T-helper 1 cell treated with Interleukin-12 subunit alpha and Interleukin-12 subunit beta and Interleukin-4 antibody, amounts not matched to agents 30 μg/mL and 1 μg/mL, for 36 hours (primary cell): ENCODE results near the gene ZBP1.

Experiments used
- H3K27ac Mint-ChIP-seq: one replicate; pipeline ENCODE4 v1.8.0; 2021; ENCODE audit warnings: mild to moderate bottlenecking, mixed read lengths
- H3K27me3 Mint-ChIP-seq: one replicate; pipeline ENCODE4 v1.8.0; 2021; ENCODE audit warnings: low read depth, mixed read lengths
- H3K36me3 Mint-ChIP-seq: one replicate; pipeline ENCODE4 v1.8.0; 2021; ENCODE audit warnings: low read depth, mixed read lengths
- H3K4me1 Mint-ChIP-seq: one replicate; pipeline ENCODE4 v1.8.0; 2021; ENCODE audit warnings: low read depth, mixed read lengths
- H3K4me3 Mint-ChIP-seq: one replicate; pipeline ENCODE4 v1.8.0; 2021; ENCODE audit warnings: mild to moderate bottlenecking, moderate library complexity, mixed read lengths
- H3K9me3 Mint-ChIP-seq: one replicate; pipeline ENCODE4 v1.8.0; 2021; ENCODE audit warnings: mixed read lengths

Gene ZBP1

DNA sequence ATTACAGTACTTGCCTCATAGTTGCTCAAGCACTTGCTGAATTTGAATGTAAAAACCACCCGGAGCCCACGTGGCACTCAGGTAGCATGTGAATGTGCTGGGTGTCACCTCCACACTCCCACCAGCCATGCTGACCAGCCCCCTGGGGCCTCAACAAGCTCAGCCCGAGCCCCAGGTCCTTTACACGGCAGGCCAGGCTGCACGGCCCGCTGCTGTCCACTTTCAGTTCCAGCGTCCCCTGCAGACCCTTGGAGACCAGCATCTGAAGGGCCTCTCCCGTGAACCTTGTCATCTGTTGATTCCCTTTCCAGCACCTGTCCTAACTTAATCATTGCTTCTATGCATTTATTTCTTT is 33.3 kb upstream of the ZBP1 start:
- Mint-ChIP-seq H3K36me3 (no peaks in the 10 kb centered on the region), H3K4me3 (no peak overlapping the region), H3K9me3 (no peaks in the 10 kb centered on the region), H3K4me1 (peaks cover 11% of the 10 kb centered on the region), H3K27ac (no peak overlapping the region), H3K27me3 (peaks cover 21% of the 10 kb centered on the region)

DNA sequence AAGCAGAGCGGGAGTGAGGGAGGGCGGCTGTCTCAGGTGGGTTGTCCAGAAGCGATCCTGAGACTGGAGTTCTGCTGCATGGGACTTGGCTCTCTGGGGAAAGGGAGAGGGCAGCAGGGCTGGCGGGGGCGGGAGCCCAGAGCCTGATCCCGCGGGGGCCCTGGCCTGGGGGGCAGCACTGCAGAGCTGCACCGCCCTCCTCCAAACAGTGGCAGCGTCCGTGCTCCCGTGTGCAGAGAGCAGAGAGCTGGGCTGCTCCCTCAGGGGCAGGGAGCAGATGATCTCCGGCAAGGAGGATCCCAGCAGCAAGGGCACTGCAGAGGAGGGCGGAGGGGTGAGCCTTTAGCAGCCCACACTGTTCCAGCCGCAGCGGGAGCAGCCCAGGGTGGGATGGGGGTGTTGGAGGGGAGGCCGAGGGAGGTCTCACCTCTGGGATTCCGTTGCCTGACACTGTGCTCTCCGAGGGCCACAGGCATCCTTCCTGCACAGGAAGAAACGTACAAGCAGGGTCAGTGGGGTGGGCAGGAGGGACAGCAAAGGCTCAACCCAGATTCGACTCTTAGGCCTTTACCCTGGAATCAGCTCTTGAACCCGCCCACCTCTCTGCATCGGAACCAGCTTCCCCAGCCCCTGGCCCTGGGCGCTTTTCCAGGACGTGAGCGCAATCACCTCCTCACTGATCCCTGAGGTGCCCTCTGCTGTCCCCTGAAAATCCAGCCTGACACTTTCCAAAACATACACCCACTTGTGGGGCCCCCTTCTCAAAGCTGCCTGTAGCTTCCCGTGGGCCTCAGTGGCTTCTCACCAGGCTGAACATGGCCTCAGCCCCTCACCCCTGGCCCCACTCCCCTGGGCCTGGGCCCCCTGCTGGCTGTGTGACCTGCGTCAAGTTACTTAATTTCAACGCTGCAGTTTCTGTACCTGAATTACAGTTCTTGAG is 32.6 kb upstream of the ZBP1 start:
- Mint-ChIP-seq H3K27me3 (peaks cover 27% of the 10 kb centered on the region), H3K27ac (no peak overlapping the region), H3K4me1 (peaks cover 6% of the 10 kb centered on the region), H3K4me3 (no peak overlapping the region), H3K36me3 (no peaks in the 10 kb centered on the region), H3K9me3 (no peaks in the 10 kb centered on the region)

DNA sequence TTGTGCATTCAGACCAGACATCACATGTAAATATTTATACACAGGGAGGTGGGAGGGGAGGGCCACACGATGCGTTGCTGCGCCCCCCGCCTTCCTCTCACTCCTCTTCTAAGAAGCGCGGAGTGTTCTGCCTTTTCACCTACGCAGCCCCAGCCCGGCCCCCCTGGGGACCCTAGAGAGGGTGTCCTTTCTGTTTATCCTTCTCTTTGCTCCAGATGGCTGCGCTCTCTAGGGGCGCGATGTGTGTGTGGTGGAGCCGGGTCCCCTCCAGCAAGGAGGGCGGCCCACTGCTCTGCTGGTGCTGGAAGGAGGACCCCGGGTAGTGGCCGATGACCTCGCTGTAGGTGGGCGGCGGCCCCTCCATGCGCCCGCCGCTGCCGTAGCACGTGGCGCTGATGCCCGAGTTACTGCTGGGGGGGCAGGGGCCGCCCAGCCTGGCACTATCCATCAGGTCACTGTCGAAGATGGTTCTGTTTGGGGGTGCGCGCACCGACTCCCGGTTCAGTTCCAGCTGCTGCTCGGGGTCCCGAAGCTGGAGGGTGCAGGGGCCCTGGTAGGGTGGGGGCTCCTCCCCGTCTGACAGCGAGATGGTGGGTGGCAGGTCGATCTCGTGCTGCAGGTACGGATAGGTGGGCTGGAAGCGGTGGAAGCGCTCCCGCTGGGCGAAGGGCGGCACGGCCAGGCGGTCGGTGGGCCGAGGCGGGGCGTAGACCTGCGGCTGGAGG is 31.8 kb upstream of the ZBP1 start:
- Mint-ChIP-seq H3K27me3 (peaks cover 32% of the 10 kb centered on the region), H3K4me3 (no peak overlapping the region), H3K9me3 (no peaks in the 10 kb centered on the region), H3K4me1 (peaks cover 4% of the 10 kb centered on the region), H3K27ac (no peak overlapping the region), H3K36me3 (no peaks in the 10 kb centered on the region)

DNA sequence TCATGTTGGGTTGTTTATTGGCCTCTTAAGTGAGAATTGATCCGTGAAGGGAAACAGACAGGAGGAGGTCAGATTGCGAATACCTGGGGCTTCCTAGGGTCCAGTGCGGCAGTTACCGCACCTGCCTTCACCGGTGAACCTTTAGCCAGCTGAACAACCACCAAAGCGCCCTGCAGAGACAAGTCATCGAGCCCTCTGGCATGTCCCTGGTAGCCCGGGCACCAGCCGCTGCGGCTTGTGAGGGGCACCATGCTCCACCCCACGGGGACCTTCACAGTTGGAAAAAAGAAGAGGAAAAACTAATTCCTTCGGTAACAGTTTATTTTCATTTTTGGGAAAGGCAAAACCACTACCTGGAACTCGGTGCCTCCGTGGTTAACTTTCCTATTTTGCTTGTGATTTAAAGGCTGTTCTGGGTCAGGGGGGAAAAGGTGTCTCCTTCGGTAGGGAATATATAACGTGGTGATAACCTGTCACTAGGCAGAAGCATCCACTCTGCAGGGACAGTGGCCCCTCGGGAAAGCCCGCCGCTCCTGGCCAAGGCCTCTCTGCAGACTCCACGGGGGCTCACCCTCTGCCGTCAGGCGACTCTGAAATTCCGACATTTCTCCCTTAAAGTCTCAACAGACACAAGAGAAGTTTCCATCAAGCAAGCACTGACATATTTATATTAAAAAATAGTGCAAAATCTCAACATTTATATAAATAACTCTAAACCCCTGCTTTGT is 30.7 kb upstream of the ZBP1 start:
- peaks cover 4% of the 10 kb centered on the region for H3K9me3 Mint-ChIP-seq
- H3K27me3 Mint-ChIP-seq, result peaks cover 41% of the 10 kb centered on the region
- H3K4me1 Mint-ChIP-seq, result peaks cover 4% of the 10 kb centered on the region
- no peaks in the 10 kb centered on the region for H3K36me3 Mint-ChIP-seq
- no peak overlapping the region for H3K4me3 Mint-ChIP-seq
- H3K27ac Mint-ChIP-seq, result no peak overlapping the region

DNA sequence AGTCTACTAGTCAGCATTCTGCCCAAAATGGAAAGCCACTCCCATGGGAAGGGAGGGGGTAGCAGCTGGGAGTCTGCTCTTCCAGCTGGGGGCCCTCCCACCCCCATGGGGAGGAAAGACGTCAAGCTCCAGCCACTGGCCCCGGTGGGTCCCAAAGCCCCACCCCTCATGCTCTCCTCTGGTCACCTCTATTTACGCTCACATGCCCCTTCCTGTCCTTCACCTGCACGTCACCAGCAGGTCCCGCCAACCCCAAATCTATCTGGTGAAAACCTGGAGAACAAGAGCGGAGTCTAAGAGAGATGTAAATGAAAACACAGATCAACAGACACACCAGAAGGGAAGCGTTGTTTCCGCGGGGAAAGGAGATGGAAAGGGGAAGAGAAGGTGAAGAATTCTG is 30.0 kb upstream of the ZBP1 start:
- peaks cover 4% of the 10 kb centered on the region for H3K4me1 Mint-ChIP-seq
- H3K4me3 Mint-ChIP-seq, result no peak overlapping the region
- H3K27me3 Mint-ChIP-seq, result peaks cover 44% of the 10 kb centered on the region
- peaks cover 6% of the 10 kb centered on the region for H3K9me3 Mint-ChIP-seq
- no peak overlapping the region for H3K27ac Mint-ChIP-seq
- H3K36me3 Mint-ChIP-seq, result no peaks in the 10 kb centered on the region

DNA sequence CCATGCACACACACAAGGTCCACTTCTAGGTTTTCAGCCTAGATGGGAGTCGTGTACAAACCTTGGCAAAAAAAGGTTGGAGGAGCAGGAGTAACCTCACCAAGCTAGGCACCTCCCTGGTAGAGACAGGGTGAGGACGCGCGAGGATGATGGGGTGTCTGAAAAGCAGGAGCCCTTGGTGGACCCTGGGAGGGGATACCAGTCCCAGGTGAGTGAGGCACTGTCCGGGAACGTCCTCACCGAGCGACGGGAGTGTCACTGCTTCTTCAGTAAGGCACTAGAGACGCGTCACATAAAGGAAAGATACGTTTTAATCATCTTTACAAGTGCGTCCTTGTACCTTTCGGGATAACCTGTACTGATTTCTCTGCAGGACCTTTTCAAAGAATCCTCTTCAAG is 29.4 kb upstream of the ZBP1 start:
- H3K4me3 Mint-ChIP-seq, result no peak overlapping the region
- peaks cover 11% of the 10 kb centered on the region for H3K9me3 Mint-ChIP-seq
- no peaks in the 10 kb centered on the region for H3K36me3 Mint-ChIP-seq
- peaks cover 4% of the 10 kb centered on the region for H3K4me1 Mint-ChIP-seq
- H3K27me3 Mint-ChIP-seq, result peaks cover 47% of the 10 kb centered on the region
- H3K27ac Mint-ChIP-seq, result no peak overlapping the region

DNA sequence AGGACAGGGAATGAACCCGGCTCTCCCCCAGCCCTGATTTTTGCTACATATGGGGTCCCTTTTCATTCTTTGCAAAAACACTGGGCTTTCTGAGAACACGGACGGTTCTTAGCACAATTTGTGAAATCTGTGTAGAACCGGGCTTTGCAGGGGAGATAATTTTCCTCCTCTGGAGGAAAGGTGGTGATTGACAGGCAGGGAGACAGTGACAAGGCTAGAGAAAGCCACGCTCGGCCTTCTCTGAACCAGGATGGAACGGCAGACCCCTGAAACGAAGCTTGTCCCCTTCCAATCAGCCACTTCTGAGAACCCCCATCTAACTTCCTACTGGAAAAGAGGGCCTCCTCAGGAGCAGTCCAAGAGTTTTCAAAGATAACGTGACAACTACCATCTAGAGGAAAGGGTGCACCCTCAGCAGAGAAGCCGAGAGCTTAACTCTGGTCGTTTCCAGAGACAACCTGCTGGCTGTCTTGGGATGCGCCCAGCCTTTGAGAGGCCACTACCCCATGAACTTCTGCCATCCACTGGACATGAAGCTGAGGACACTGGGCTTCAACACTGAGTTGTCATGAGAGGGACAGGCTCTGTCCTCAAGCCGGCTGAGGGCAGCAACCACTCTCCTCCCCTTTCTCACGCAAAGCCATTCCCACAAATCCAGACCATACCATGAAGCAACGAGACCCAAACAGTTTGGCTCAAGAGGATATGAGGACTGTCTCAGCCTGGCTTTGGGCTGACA is 28.8 kb upstream of the ZBP1 start:
- H3K9me3 Mint-ChIP-seq, result peaks cover 12% of the 10 kb centered on the region
- no peaks in the 10 kb centered on the region for H3K36me3 Mint-ChIP-seq
- no peaks in the 10 kb centered on the region for H3K4me1 Mint-ChIP-seq
- peaks cover 45% of the 10 kb centered on the region for H3K27me3 Mint-ChIP-seq
- no peak overlapping the region for H3K4me3 Mint-ChIP-seq
- H3K27ac Mint-ChIP-seq, result no peak overlapping the region

DNA sequence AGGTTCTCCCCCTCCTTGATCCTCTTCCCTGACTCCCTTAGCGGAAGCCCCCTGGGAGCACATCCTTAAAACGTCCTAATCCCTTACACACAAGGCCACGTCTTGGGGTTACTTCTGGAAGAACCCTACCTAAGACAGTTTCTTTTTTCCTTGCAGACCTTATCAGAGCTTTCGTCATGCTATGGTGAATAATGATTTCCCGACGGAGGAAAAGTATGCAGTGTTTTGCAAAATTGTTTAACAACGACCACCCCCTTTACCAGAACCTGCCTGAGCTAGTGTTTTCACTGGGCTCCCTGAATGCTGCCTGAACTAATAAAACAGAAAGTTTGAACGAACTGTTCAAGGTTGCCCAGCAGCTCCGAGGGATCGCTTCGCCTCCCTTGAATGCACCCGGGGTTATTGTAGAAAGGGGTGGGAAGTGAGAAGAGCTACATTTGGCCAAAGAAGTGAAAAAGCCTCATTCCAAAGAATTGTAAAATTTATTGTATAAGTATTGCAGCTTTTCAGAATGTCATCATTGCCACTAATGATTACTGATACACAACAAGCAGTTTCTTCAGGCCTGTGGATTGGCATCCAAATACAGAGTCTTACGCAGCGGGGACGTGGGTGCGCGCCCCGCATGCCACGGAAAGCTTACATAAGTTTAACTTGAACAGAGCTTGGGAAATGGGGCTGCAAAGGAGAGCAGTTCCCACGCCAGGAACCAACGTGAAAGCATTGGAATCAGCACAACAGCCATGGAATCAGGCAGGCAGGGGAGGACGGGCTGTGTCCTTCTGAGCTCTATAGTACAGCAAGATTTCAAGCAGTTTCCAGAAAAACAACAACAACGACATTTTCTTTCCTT is 27.9 kb upstream of the ZBP1 start:
- Mint-ChIP-seq H3K27me3 (peaks cover 46% of the 10 kb centered on the region), H3K9me3 (peaks cover 12% of the 10 kb centered on the region), H3K27ac (no peak overlapping the region), H3K4me3 (no peak overlapping the region), H3K4me1 (no peaks in the 10 kb centered on the region), H3K36me3 (no peaks in the 10 kb centered on the region)

DNA sequence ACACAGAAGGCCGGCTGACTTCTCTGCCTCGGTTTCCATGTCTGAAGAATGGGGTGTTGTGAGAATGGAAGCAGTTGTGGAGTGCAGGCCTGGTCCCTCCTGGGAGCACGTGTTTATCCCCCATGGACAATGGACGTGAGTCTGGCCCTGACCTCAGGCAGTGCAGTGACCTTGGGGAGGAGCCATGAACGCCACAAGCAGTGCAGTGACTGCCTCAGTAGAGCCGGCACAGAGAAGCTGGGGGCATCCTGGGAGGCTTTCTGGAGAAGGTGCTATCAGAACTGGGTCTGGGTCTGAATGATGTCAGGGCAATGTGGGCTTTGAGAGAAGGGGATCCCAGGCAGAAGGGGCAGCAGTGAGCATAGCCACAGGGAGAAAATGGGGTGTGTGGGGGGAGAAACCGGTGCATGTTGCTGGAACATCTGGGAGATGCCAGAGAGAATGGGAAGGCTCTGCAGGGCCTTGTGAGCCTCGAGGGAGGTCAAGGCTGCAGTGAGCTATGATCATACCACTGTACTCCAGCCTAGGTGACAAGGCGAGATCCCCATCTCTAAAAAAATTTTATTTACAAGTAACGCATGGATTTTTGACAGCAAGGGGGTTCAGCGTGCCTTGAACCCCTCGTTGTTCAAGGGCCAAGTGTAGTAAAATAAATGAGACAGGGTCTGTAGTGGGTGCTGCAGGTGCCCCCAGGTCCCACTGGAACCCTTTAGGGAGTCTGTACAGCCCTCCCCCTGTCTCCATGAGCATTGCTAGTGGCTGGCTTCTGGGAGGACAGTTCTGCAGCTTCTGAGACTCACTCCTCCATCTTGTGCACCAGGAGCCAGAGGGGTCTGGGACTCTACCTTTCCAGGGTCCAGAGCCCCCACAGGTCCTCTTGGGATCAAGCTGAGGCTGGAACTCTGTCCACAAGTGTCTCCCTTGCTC is 27.0 kb upstream of the ZBP1 start:
- Mint-ChIP-seq H3K27me3 (peaks cover 55% of the 10 kb centered on the region), H3K4me3 (no peak overlapping the region), H3K4me1 (no peaks in the 10 kb centered on the region), H3K36me3 (no peaks in the 10 kb centered on the region), H3K9me3 (peaks cover 12% of the 10 kb centered on the region), H3K27ac (no peak overlapping the region)

DNA sequence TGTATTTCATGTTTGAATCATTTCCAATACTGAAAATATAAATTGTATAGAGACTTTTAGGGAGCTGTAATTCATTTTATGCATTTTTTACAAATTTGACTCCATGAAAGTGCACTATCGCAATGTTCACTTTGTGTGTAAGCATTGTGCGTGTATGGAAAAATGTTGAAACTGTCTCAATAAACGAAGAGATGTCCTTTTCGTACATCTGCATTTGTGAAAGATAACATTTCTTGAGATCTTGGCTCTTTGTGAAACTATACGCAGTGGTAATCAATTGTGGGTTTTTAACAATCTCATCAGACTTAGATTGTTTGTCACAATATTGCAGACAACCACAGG is 18.6 kb upstream of the ZBP1 start:
- peaks cover 86% of the 10 kb centered on the region for H3K27me3 Mint-ChIP-seq
- H3K4me3 Mint-ChIP-seq, result no peak overlapping the region
- peaks cover 2% of the 10 kb centered on the region for H3K36me3 Mint-ChIP-seq
- peaks cover 41% of the 10 kb centered on the region for H3K9me3 Mint-ChIP-seq
- no peak overlapping the region for H3K27ac Mint-ChIP-seq
- H3K4me1 Mint-ChIP-seq, result peaks cover 9% of the 10 kb centered on the region

DNA sequence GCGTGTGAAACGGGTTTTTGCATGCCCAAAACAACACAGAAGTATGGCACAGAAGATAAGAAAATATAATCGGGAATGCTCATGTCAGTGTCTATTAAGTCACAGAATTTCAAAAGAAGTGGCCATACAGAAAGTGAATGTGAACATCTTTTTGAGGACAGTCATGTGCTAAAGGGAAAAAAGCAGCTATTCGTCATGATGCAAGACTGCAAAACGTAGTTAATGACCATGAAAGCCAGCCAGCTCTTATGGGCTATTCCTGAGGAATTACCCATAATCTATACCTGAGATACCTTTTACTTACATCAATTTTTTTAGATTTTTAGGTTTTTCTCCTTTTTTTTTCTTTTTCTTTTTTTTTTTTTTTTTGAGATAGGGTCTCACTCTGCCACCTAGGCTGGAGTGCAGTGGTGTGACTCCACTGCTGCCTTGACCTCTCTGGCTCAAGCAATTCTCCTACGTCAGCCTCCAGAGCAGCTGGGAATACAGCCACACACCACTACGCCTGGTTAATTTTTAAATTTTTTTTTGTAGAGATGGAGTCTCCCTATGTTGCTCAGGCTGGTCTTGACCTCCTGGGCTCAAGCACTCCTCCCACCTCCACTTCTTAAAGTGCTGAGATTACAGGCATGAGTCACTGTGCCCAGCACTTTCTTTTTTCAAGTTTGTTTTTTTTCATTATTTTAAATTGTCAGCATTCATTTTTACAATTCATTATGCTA is 18.1 kb upstream of the ZBP1 start:
- Mint-ChIP-seq H3K36me3 (peaks cover 3% of the 10 kb centered on the region), H3K4me1 (peaks cover 12% of the 10 kb centered on the region), H3K4me3 (no peak overlapping the region), H3K9me3 (peaks cover 45% of the 10 kb centered on the region), H3K27me3 (peaks cover 86% of the 10 kb centered on the region), H3K27ac (no peak overlapping the region)

DNA sequence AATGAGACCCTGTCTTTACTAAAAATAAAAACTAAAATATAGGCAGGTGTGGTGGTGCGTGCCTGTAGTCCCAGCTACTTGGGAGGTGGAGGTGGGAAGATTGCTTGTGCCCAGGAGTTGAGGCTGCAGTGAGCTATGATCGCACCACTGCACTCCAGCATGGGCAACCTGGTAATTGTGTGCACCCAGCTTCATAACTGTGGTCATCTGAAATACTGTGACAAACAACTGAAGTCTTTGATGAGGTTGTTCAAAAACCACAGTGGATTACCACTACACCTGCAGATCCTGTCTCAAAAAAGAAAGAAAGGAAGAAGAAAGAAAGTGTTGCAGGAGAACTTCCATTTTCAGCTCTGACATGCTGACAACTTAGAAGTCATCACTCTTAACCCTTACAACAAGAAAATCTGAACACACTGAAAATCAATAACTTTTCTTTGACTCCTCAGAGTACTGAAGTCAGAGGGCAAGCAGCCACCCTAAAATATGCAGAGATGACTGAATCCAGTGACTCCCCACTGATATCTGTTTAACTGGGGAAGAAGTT is 13.8 kb upstream of the ZBP1 start:
- Mint-ChIP-seq H3K4me3 (peak overlapping the region; percentile 10), H3K36me3 (peaks cover 10% of the 10 kb centered on the region), H3K4me1 (peaks cover 27% of the 10 kb centered on the region), H3K27me3 (peaks cover 88% of the 10 kb centered on the region), H3K9me3 (peaks cover 53% of the 10 kb centered on the region), H3K27ac (peak overlapping the region; percentile 62)
